Measurements from ENCODE around the gene C10orf67.

DNA sequence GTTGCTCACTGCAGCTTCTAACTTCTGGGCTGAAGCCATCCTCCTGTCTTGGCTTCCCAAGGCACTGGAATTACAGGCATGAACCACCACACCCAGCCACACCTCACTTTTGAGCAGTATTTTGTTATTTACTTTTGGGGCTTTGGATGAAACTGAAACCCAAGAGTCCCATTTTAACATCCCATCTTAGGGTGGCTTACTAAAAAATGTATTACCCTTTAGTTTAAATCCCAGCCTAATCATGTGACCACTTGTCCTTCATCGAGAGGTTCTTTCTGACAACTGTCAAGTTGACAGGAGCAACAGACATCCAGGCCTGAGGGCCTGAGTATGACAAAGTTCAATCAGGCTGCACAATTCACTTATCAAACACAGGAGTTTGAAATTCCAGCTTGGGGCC, 33.6 kb downstream of the C10orf67 start:
- no peak for TF ChIP-seq GATA3 (IDR thresholded peaks at IDR 0.05; ENCODE audit: low read depth, low read length)
- TF ChIP-seq GATA2 (IDR thresholded peaks at IDR 0.05; ENCODE audit: low read depth, low read length): no peak
